SJSA1 (cell line): ENCODE data around the gene ADH6. TPM values are rescaled to one million over a fixed set of nuclear protein-coding genes. Genes with fewer than 3 reads are reported as not detected.

Experiments
- DNase-seq, 2 experiments: peaks; one replicate each; pipeline ENCODE4 v3.0.0-alpha.2; 2015 to 2020; ENCODE audit warnings: low spot score in 2 of 2, low read depth in 1 of 2
- H3K27ac ChIP-seq: fragments of 250-450 bp; sonication (Bioruptor Pico); 2 replicates; pipeline ENCODE4 v1.5.1; 2020; ENCODE audit warnings: mild to moderate bottlenecking, moderate library complexity
- H3K27me3 ChIP-seq: fragments of 250-450 bp; sonication (Bioruptor Pico); replicated peaks from 2 replicates; pipeline ENCODE4 v1.5.1; 2020; ENCODE audit warnings: mild to moderate bottlenecking, moderate library complexity
- H3K36me3 ChIP-seq: fragments of 250-450 bp; sonication (Bioruptor Pico); 2 replicates; pipeline ENCODE4 v1.5.1; 2020; ENCODE audit warnings: mild to moderate bottlenecking
- H3K4me1 ChIP-seq: fragments of 250-450 bp; sonication (Bioruptor Pico); replicated peaks from 2 replicates; pipeline ENCODE4 v1.6.1; 2021; ENCODE audit warnings: mild to moderate bottlenecking
- H3K4me3 ChIP-seq: fragments of 250-450 bp; sonication (Bioruptor Pico); 2 replicates; pipeline ENCODE4 v1.5.1; 2020; ENCODE audit warnings: mild to moderate bottlenecking
- H3K9me3 ChIP-seq: fragments of 250-450 bp; sonication (Bioruptor Pico); replicated peaks from 2 replicates; pipeline ENCODE4 v1.5.1; 2020; ENCODE audit warnings: mild to moderate bottlenecking
- total RNA-seq: library from RNA; depleted of rRNA; stranded (reverse); fragments of >200 nt; shearing (Covaris generic); gene quantifications from 2 replicates; pipeline ENCODE4 v1.2.3, GENCODE V29; 2014; rRNA removed

ADH6 gene
- total RNA-seq, 1 experiment from 2014 or later = not detected

DNA sequence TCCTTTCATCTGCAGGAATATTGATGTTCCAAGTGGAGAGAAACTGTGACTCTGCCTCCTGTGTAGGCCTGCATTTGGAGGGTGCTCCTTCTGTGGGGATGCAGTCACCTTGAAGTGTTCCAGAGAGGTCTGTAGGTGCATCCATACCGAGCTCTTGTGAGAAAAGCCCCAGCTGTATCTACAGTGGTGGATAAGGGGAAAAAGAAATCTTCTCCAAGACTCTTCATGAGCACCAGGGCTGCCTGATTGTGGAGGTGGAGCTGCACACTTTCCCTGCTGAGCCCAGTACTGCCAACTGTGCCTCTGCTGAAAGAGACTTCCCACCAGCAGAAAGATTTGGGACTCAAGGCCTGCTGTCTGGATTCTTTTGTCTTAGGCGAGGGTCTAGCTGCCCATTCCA lies 39.9 kb downstream of the ADH6 start:
- Histone ChIP-seq H3K36me3 (no peaks in the 10 kb centered on the region), H3K4me3 (no peak overlapping the region), H3K27me3 (no peaks in the 10 kb centered on the region), H3K27ac (no peak overlapping the region), H3K4me1 (no peaks in the 10 kb centered on the region), H3K9me3 (no peaks in the 10 kb centered on the region)
- DNase-seq = no peak

- no peak for DNase-seq
- H3K36me3 ChIP-seq = no peaks in the 10 kb centered on the region
- H3K9me3 ChIP-seq = no peaks in the 10 kb centered on the region
- no peaks in the 10 kb centered on the region for H3K27me3 ChIP-seq
- no peak overlapping the region for H3K27ac ChIP-seq
- H3K4me1 ChIP-seq = no peaks in the 10 kb centered on the region
- no peak overlapping the region for H3K4me3 ChIP-seq
Observed at GRCh38 chr4:99166544-99166943, 52.5 kb downstream of the ADH6 start.

- no peak for DNase-seq
- Histone ChIP-seq H3K4me1 (no peaks in the 10 kb centered on the region), H3K27me3 (no peaks in the 10 kb centered on the region), H3K9me3 (no peaks in the 10 kb centered on the region), H3K27ac (no peak overlapping the region), H3K4me3 (no peak overlapping the region), H3K36me3 (no peaks in the 10 kb centered on the region)
Observed at GRCh38 chr4:99165978-99166377, 53.1 kb downstream of the ADH6 start.

DNA sequence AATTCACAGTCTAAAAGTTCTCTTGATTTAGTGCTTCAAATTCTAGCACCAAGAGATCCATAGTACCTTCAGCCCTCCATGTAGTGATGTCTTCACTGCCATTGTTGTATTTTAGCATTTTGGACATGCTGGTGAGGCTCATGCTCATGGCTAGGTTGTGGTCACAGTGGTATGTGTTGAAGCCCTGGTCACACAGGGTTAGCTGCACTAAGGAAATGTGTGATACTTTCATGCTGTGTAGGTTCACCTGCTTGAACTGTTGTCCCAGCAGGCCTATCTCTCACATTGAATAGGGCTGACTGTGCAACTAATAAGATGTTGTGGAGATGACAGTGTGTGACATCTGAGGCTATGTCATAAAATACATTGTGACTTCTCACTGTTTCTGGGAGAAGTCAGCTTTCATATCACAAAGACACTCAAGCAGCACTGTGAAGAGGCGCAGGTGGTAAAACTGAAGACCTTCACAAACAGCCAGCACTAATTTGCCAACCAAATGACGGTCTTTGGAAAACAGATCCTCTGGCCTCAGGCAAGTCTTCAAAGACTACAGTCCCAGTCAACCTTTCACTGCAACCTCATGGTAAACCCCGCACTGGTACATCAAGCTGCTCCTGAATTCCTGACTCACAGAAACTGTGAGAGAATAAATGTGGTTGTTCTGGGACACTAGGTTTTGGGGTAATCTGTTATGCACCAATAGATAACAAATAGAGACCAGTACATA lies 57.5 kb downstream of the ADH6 start:
- H3K27me3 ChIP-seq = no peaks in the 10 kb centered on the region
- no peaks in the 10 kb centered on the region for H3K36me3 ChIP-seq
- no peak for DNase-seq
- no peaks in the 10 kb centered on the region for H3K4me1 ChIP-seq
- no peak overlapping the region for H3K27ac ChIP-seq
- H3K4me3 ChIP-seq = no peak overlapping the region
- no peaks in the 10 kb centered on the region for H3K9me3 ChIP-seq

- no peaks in the 10 kb centered on the region for H3K27me3 ChIP-seq
- DNase-seq = no peak
- H3K4me3 ChIP-seq = no peak overlapping the region
- H3K9me3 ChIP-seq = no peaks in the 10 kb centered on the region
- H3K27ac ChIP-seq = no peak overlapping the region
- H3K36me3 ChIP-seq = no peaks in the 10 kb centered on the region
- no peaks in the 10 kb centered on the region for H3K4me1 ChIP-seq
Observed at GRCh38 chr4:99159699-99160098, 59.3 kb downstream of the ADH6 start.

- DNase-seq = no peak
- Histone ChIP-seq H3K36me3 (no peaks in the 10 kb centered on the region), H3K4me3 (no peak overlapping the region), H3K27ac (no peak overlapping the region), H3K9me3 (no peaks in the 10 kb centered on the region), H3K27me3 (no peaks in the 10 kb centered on the region), H3K4me1 (no peaks in the 10 kb centered on the region)
Observed at GRCh38 chr4:99157478-99157935, 61.5 kb downstream of the ADH6 start.

DNA sequence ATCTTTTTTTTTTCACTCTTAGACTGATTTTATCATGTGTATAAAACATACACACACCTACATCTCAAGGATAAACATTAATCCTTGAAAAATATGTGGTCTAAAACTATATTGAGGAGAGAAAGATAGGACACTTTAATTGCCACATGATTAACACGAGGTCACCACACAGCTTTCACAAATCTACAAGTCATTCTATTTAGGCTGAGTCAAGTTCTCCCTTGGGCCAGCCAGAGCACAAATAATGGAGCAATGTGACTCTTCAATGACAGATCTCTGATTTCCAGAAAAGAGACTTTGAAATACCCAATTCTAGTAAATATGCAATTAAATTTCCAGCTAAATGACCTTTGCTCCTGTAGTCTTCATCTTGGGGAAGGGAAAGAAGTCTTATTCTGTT lies 62.1 kb downstream of the ADH6 start:
- Histone ChIP-seq H3K4me3 (no peak overlapping the region), H3K27ac (no peak overlapping the region), H3K9me3 (no peaks in the 10 kb centered on the region), H3K27me3 (no peaks in the 10 kb centered on the region), H3K36me3 (no peaks in the 10 kb centered on the region), H3K4me1 (no peaks in the 10 kb centered on the region)
- DNase-seq = no peak

DNA sequence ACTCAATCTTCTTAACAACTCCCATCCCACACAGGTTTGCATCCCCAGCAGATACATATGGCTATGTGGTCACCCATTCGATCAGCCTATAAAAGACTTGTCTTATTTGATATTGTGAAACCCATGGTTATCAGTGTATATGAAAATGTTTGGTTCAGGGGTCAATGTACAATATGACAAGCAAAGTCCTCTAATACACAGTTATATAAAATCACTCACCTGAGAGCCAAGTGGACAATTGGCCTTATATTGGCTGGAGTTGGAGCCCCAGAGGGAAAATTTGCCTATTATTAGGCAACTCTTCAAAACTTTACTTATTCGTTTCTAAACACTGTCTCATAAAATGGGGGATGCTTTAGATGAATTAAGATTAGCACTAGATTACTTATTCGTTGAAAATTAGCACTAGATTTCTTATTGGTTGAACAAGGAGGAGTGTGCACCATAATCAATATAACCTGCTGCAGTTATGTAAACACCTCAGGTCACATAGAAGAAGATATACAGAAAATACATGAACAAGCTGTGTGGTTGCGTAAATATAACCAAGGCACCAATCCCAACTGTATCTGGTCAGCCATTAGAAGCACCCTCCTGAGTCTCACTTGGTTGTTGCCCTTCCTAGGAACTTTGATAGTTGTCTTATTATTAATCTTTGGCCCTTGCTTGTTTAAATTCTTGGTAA lies 64.2 kb downstream of the ADH6 start:
- Histone ChIP-seq H3K4me1 (no peaks in the 10 kb centered on the region), H3K4me3 (no peak overlapping the region), H3K27ac (no peak overlapping the region), H3K9me3 (no peaks in the 10 kb centered on the region), H3K36me3 (no peaks in the 10 kb centered on the region), H3K27me3 (no peaks in the 10 kb centered on the region)
- no peak for DNase-seq

Other genes with a start within 250 kb of the ADH6 start
- 56.5 and 73.1 TPM in 2 replicates for gene METAP1, start 223.5 kb downstream of the ADH6 start, total RNA-seq
- 206 and 212 TPM in 2 replicates for gene ADH5, start 130.5 kb downstream of the ADH6 start, total RNA-seq
- gene ADH4, start 74.9 kb downstream of the ADH6 start, total RNA-seq = not detected in 2 replicates
- not detected in 2 replicates for gene ADH1A, start 71.7 kb upstream of the ADH6 start, total RNA-seq
- gene ADH1B, start 102.2 kb upstream of the ADH6 start, total RNA-seq = not detected in 2 replicates
- not detected in 2 replicates for gene ADH1C, start 133.5 kb upstream of the ADH6 start, total RNA-seq
- gene ADH7, start 216.1 kb upstream of the ADH6 start, total RNA-seq = not detected in 2 replicates